NCI-H2107 (cell line): ENCODE results near the gene PCGF3.

Source experiments
- DNase-seq: peaks from one replicate; lab custom pipeline; 2025; lab: John Stamatoyannopoulos, UW

The PCGF3 gene

GRCh38 chr4:784401-785331 lies 79.0 kb downstream of the PCGF3 start:
- no peak for DNase-seq

GRCh38 chr4:785332-786073 lies 79.9 kb downstream of the PCGF3 start:
- no peak for DNase-seq

GRCh38 chr4:786074-786741 lies 80.6 kb downstream of the PCGF3 start:
- no peak for DNase-seq

- DNase-seq = no peak
Observed at GRCh38 chr4:786861-787300, 81.2 kb downstream of the PCGF3 start.

GRCh38 chr4:787561-787981 lies 81.9 kb downstream of the PCGF3 start:
- no peak for DNase-seq

DNA sequence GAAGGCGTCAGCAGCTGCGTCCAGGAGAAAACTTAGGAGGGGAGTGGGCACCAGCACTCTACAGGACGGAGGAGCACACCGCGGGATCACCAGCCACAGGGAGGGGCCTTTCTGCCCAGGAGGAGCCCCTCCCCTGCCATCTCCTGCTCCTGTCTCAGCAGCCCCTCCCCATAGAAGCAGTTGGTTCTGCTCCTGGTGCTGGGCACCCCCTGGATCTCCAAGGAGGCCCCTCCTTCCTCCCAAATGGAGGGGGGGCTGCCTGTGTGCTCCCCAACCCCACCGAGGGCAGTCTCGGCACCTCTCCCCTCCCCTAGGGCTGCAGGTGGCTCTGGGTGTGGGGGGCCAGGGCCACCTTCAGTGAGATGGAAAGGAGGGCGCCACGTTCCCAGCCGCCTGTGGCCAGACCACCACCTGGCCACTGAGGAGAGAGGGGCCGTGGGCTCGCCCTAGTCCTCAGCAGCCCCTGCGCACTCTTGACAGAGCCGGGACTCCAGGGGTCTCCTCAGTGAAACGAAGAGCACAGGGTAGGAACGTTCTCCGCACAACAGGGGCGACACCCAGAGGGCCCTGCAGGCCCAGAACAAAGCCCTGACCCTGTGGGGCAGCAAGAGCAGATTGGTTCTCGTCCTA lies 82.5 kb downstream of the PCGF3 start:
- DNase-seq = no peak

DNA sequence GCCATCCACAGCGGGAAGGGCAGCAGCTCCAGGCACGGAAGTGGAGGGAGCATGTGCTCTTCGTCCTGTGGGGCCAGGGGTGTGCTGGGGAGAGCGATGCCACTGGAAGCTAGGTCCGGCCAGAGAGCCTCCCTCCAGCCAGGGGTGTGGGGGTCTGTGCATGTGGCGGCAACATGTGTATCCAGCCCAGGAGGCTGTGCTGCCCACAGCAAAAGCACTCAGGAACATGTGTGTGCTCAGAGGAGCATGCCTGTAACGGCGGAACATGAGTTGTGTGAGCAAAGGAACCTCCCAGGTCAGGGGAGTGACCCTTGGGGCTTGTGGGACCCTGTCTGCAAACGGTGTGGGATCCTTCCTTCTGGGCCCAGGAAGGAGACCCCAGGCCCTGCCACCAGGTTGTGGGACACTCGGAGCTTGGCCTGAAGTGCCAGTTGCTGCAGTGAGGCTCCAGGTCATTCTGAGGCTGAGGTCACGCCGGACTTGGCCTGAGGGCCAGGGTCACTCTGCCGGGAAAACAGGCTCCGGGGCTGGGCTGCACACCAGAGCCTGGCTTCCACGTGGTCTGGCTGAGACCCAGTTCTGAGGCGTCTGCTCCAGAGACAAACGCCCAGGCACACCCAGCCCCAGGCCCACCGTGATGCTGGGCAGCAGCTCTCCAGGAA lies 83.1 kb downstream of the PCGF3 start:
- DNase-seq = no peak

- DNase-seq = no peak
Observed at GRCh38 chr4:789571-790465, 84.2 kb downstream of the PCGF3 start.

DNA sequence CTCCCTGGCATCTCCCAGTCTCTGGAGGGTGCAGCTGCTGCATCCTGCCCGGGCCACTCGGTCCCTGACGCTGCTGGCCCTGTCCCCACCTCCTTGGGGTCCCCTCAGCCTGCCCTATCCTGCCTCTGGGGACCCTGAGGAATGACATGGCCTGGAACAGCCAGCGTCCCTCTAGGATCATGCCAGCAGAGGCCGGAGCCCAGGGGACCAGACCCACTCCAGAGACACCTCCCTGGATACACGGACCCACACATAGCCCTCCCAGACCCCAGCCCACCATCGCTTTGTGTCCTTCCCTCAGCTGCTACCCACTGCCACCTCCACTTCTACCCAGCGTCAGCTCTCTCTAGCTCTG lies 84.8 kb downstream of the PCGF3 start:
- DNase-seq = no peak

GRCh38 chr4:791252-791897 lies 85.7 kb downstream of the PCGF3 start:
- DNase-seq = no peak

- no peak for DNase-seq
Observed at GRCh38 chr4:791898-792625, 86.4 kb downstream of the PCGF3 start.

- no peak for DNase-seq
Observed at GRCh38 chr4:792626-793092, 87.0 kb downstream of the PCGF3 start.

DNA sequence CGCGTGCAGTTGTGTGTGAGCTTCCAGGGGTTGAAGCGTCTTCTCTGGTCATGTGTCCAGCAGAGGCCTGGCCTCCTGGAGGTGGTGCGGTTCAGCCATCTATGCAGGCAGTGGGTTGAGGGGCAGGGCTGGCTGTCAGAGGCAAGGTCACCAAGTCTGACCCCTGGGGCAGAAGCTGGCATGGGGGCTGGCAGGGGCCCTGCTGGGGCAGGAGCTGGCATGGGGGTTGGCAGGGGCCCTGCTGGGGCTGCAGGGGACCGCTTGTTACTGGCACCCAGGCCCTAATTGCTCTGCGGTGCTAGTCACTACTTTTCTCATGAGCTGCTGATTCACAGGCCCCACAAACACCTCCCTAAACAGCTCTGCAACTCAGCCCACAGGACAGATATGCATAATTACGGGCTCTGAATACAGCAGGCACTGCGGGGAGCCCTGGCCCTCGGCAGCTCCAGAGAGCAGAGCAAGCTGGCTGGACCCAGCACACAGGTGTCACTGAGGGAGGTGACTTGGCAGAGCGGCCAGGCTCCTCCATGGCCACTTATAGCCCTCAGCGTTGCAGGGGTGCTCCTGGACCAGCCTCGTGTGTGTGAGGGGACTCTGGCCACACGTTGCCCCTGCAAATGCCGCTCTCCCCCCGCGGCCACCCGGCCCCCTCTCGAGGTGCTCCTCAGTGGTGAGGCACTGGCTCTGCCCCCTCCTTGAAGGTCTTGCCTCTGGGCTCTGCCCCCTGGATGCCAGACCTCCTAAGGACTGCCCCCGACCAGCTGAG lies 87.6 kb downstream of the PCGF3 start:
- no peak for DNase-seq

- no peak for DNase-seq
Observed at GRCh38 chr4:793941-794621, 88.4 kb downstream of the PCGF3 start.

DNA sequence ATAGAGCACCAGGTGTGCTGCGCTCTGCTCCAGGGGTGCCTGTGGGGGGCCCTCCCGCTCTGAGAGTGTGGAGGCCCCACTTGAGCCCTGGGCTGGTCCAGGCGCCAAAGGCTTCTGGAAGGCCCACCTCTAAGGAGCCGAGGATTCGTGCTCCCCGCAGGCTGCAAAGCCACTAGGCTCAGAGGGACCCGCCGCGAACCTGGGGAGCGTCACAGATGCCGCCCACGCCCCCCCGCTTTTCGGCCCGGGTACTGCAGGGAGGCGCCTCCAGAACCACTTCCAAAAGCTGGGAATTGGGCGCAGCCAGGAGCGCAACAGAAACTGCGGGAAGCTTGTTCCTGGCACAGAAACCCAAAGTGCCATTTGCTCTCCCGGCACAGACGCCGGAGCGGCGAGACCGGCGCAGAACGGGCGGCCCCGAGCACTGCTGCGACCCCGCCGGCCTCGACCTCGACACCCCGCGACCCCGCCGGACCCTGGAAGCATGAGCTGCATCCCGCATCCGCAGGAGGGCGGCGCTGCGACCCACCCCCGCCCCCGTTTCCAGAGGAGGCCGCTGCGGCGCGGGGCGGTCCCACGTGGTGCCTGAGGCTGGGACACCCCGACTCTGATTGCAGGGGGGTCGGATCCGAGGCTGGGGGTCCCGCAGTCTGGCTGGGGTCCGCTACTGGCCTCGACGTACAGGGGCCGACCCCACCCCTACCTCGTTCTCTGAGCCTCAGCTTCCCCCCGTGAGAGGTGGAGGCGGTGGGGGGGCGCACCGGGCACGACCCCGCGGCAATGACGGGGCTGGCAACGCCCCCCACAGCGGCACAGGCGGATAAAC lies 89.5 kb downstream of the PCGF3 start:
- DNase-seq = no peak

DNA sequence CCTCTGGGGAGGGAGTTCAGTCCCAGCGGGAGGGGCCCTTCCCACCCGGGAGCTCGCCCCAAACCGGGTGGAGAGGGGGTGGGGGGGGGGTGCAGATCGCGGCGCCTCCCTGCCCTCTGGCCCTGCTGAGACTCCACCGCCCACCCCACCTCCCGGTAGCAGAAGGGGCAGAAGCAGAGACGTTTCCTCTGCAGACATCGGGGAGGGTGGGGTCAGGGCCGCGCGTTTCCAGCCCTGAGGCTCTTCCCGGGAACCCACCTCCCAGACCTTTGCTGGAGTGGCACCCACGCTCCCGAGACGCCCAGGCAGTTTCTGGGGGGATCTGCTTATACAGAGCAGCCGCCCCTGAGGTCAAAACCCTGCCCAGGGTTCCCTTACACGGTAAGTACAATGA lies 90.1 kb downstream of the PCGF3 start:
- no peak for DNase-seq

DNA sequence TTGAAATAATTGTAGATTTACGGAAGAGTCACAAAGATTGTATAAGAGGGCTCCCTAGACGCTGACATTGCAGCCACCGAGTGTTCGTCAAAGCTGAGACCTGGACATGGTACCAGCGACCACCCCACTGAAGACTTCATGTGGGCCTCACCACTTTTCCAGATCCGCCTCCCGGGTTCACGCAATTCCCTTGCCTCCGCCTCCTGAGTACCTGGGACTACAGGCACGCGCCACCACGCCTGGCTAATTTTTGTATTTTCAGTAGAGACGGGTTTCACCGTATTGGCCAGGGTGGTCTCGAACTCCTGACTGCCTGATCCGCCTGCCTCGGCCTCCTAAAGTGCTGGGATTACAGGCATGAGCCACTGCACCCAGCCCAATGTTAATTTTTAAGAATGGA lies 90.6 kb downstream of the PCGF3 start:
- DNase-seq = no peak
